HuH-7 (cell line): Measurements from ENCODE around the gene APBA2.
"Not testable (repeated sequence)": the region's sequence is repeated elsewhere in the genome, so short reads cannot be mapped to it uniquely, and the experiment has no call there.

Experiments used
- DNase-seq: peaks from one replicate; pipeline ENCODE4 v3.0.0; 2011; ENCODE audit warnings: low spot score

Gene APBA2

GRCh38 chr15:29037997-29038705 is 152.4 kb downstream of the APBA2 start:
- no peak for DNase-seq

DNA sequence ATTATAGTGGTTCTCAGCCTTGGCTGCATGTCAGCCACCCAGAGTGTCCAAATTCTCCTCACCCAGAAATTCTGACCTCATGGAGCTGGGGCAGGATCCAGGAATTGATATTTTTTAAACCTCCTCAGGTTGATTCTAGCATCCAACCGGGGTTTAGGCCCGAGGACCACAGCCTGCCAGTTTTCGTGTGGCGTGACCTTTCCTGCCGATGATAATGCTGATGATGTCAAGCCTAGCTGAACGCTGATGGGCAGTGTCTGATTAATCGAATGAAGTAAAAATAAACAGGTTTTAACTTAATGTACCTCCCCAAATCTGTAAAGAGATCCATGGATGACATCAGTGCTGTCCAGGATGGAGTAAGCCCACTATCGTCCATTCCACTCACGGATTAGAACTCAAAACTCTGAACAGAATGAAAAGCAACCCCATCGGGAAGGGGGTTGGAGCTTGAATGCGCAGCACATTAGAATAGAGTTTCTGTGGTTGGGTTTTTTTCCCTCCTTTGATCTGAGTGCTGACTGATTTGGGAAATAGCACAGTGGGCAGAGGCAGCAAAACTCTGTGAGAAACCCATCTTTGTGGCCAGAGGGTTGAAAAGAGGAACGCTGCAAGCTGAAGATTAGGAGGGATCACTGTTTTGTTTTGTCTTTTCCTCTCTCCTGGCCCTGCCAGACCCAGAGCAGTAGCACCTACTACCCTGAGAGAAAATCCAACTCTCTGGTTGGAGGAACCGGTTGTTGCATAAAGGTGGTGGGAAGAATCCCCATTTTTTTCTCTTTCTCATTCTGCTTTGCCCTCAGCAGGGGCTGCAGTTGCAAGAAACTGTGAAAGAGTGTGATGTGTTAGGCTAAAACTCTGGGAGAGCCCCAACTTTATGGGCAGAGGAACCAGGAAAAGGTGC is 153.9 kb downstream of the APBA2 start:
- no peak for DNase-seq

DNA sequence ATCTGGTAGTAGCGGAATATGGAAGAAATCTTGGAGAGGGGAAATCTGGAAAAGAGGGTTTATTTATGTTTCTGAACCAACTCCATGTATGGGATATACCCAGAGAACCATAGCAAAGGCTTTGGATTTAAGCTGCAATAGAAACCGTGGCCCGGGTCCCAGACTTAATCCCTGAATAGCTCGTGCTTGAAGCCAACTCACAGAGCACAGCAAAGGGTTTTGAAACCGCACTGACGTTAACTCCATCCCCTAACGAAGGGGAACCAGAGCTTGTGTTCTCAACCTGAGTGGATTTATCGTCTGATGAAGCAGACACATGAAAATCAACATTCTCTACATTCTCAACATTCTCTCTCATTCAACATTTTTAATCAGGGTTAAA is 154.6 kb downstream of the APBA2 start:
- DNase-seq, result no peak

GRCh38 chr15:29043736-29044502 is 158.1 kb downstream of the APBA2 start:
- DNase-seq, result no peak

DNA sequence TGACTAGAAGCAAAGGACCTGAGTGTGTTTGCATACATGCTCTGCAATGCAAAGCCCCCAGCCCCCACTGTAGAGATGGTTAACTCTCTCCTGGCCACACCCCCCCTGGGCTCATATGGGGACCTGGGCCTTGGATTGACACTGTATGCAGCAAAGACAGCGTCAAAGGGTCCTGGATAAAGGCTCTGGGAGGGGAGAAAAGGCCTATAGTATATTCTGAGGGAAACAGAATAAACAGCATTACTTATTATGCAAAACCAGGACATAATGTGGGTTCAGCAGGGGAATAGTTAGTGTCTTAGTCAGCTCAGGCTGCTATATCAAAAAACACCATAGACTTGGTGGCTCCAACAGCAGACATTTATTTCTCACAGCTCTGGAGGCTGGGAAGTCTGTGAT is 158.7 kb downstream of the APBA2 start:
- DNase-seq, result no peak

DNA sequence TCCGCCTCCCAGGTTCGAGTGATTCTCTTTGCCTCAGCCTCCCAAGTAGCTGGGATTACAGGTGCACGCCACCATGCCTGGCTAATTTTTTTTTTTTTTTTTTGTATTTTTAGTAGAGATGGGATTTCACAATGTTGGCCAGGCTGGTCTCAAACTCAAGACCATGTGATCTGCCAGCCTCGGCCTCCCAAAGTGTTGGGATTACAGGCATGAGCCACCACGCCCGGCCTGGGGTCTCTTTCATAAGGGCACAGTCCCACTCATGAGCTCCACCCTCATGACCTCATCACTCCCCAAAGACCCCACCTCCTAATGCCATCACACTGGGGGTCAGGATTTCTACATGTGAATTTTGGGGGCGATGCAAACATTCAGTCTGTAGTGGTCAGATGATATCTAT is 159.4 kb downstream of the APBA2 start:
- DNase-seq, result not testable (repeated sequence)

DNA sequence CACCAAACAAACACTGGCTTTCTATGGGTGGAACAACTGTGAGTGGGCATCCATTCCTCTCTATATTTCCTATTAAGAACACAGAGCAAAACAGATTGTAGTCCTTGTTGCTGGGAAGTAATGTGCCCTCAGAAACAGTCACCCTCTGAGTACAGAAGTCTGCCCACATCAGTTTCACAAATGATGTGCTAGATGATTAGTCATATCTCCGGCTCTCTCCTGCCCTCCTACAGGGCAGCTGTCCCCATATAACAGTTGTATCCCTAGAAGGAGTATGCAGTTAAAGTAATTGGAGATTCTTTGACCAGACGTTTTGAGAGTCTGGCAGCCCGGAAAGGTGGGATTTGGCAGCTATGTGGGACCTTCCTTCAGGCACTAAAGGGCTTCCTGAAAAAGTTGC is 159.9 kb downstream of the APBA2 start:
- no peak for DNase-seq

GRCh38 chr15:29046281-29046810 is 160.6 kb downstream of the APBA2 start:
- no peak for DNase-seq

- DNase-seq, result no peak
Observed at GRCh38 chr15:29046977-29047376, 161.2 kb downstream of the APBA2 start.

GRCh38 chr15:29048011-29048410 is 162.2 kb downstream of the APBA2 start:
- DNase-seq, result no peak

GRCh38 chr15:29050870-29051269 is 165.1 kb downstream of the APBA2 start:
- no peak for DNase-seq

GRCh38 chr15:29051422-29051821 is 165.6 kb downstream of the APBA2 start:
- DNase-seq, result no peak

DNA sequence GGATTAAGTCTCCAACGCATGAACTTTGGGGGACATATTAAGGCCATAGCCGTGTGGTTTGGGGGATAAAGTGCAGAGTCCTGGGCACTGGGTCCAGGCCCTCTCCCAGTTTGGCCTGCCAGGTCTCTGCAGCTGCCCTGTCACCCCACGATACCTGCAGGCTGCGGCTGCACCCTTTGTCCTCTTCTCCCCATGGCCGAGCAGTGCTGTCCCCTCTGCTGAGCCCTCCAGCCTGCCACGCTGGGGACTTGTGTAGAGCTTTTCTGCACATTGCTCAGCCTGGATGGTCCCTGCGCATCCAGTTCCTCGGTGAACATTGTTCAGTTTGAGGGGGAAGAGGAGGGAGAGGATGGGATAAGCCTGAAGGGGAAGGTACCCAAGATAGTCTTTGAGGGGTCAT is 167.2 kb downstream of the APBA2 start:
- no peak for DNase-seq

GRCh38 chr15:29053661-29054131 is 167.9 kb downstream of the APBA2 start:
- DNase-seq, result no peak

- no peak for DNase-seq
Observed at GRCh38 chr15:29054171-29055045, 168.6 kb downstream of the APBA2 start.

GRCh38 chr15:29055876-29056275 is 170.1 kb downstream of the APBA2 start:
- DNase-seq, result no peak

GRCh38 chr15:29056839-29057450 is 171.2 kb downstream of the APBA2 start:
- no peak for DNase-seq

DNA sequence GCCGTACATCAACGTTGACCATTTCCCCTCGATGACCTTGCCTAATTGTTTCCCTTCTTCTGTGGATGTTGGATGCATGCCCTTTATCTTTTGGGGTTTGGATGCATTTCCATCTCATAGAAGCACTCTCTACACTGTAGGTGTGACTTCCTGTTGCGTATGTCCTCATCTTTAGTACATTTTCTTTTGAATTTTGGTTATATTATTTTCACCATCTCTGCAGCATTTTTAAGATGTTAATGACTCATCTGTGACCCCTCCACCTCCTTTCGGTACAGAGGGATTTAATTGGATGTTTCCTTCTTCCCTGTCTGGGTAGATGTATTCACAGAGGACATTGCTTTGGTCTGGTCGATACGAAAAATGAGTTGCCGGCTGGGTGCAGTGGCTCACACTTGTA is 172.1 kb downstream of the APBA2 start:
- no peak for DNase-seq

GRCh38 chr15:29058903-29059539 is 173.2 kb downstream of the APBA2 start:
- DNase-seq, result no peak
